ENCODE results near the gene TOP2B. TPM values are rescaled to one million over a fixed set of nuclear protein-coding genes. Genes with fewer than 3 reads are reported as not detected.

Gene TOP2B
- total RNA-seq, 1 experiment from 2014 or later: 181 TPM

DNA sequence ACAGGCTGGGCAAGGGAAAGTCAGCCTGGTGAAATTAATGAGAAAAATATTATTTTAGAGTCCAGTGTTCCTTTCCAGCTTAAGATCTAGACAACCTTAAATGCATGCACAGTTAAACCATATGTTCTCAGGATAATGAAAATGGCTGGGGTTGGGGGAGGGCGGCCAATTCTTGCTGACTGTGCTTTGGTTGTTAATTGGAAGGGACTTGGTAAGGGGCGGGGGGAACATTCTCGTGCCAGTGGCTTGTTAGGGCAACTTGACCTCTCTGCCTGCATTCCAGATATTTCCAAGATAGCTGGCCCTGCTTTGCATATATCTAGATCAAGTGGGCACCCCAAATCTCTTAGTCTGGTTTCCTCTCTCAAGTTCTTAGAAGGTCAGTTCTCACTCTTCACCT, 112.5 kb downstream of the TOP2B start:
- no peak overlapping the region for H3K4me3 Mint-ChIP-seq
- peaks cover 0 to 2% of the 10 kb centered on the region in 2 experiments; a peak in 1 of 5 replicates for H3K9me3 Mint-ChIP-seq
- H3K27ac Mint-ChIP-seq: no peak overlapping the region
- no peaks in the 10 kb centered on the region for H4K20me1 ChIP-seq (ENCODE audit: control insufficient read depth, insufficient read depth, insufficient read length)
- no peak overlapping the region for H3T11ph ChIP-seq (ENCODE audit: low read length)
- no peaks in the 10 kb centered on the region for H3K79me2 ChIP-seq (ENCODE audit: insufficient read depth, low read length)
- no peak overlapping the region for H3K9ac ChIP-seq (ENCODE audit: extremely low read depth, insufficient read length, low read length)
- no peak overlapping the region for H2BK5ac ChIP-seq (ENCODE audit: insufficient read length, low read length)
- H3K4me1 ChIP-seq (ENCODE audit: insufficient read depth, low read length): no peaks in the 10 kb centered on the region
- H2BK12ac ChIP-seq (ENCODE audit: insufficient read length, low read depth, low read length): no peak overlapping the region
- no peaks in the 10 kb centered on the region; the same call in 1 of the 2 replicates for H3K27me3 ChIP-seq (ENCODE audit: insufficient read depth, low read length)
- no peaks in the 10 kb centered on the region for H3K27me3 Mint-ChIP-seq (ENCODE audit: low read depth)
- H4K5ac ChIP-seq (ENCODE audit: insufficient read length, low read depth, low read length): no peak overlapping the region
- H3K4me2 ChIP-seq (ENCODE audit: insufficient read depth, insufficient read length, low read length): no peak overlapping the region
- no peaks in the 10 kb centered on the region for H3K79me1 ChIP-seq (ENCODE audit: insufficient read depth, low read depth, low read length, poor library complexity, severe bottlenecking)
- H3K9me3 ChIP-seq (ENCODE audit: control insufficient read depth, low read depth, low read length): no peaks in the 10 kb centered on the region
- H4K91ac ChIP-seq (ENCODE audit: insufficient read length, low read depth, low read length): no peak overlapping the region
- no peaks in the 10 kb centered on the region for H3K23me2 ChIP-seq (ENCODE audit: insufficient read length, low read depth, low read length, poor library complexity, severe bottlenecking)
- no peak overlapping the region for H3K18ac ChIP-seq (ENCODE audit: insufficient read length, low read depth, low read length)
- H3K56ac ChIP-seq (ENCODE audit: insufficient read length, low read depth, low read length): no peak overlapping the region
- H2AFZ ChIP-seq (ENCODE audit: low read length): no peak overlapping the region
- no peak overlapping the region for H4K8ac ChIP-seq (replicated peaks; ENCODE audit: insufficient read length, low read depth, low read length)
- no peak overlapping the region for H2AK5ac ChIP-seq (ENCODE audit: insufficient read length, low read length)
- H3K36me3 Mint-ChIP-seq (ENCODE audit: insufficient read depth in 1 of 3, low read depth in 3 of 3): no peaks in the 10 kb centered on the region
- no peak overlapping the region for H2BK120ac ChIP-seq (ENCODE audit: low read depth, low read length, poor library complexity, severe bottlenecking)
- H3K4me1 Mint-ChIP-seq: peaks cover 5 to 6% of the 10 kb centered on the region in 2 experiments
- H2BK20ac ChIP-seq (ENCODE audit: low read depth, low read length, poor library complexity, severe bottlenecking): no peak overlapping the region
- no peak overlapping the region for H2BK15ac ChIP-seq (ENCODE audit: low read depth, low read length)
- H3K14ac ChIP-seq (ENCODE audit: insufficient read depth, low read length): no peak overlapping the region
- H3K27ac ChIP-seq (ENCODE audit: insufficient read length, low read depth, low read length): no peak overlapping the region
- no peak overlapping the region for H3K4ac ChIP-seq (ENCODE audit: low read depth, low read length)
- DNase-seq: no peak
- no CpG with 5 or more reads among the region's 3 CpGs for WGBS (ENCODE audit: extremely low coverage, insufficient read length, low lambda C conversion rate)
- no peak overlapping the region for H3K23ac ChIP-seq (ENCODE audit: insufficient read length, low read depth, low read length)
- TF ChIP-seq CTCF (conservative IDR thresholded peaks at IDR 0.05): no peak
